HG03066 (cell line): Measurements from ENCODE around the gene RNF31.

Source experiments
- ATAC-seq: cut with Tn5 transposase; IDR thresholded peaks from one replicate; pipeline ENCODE4 v1.9.1; 2021; ENCODE audit warnings: low read depth; ENCODE audit not compliant: unreplicated experiment

Gene RNF31

DNA sequence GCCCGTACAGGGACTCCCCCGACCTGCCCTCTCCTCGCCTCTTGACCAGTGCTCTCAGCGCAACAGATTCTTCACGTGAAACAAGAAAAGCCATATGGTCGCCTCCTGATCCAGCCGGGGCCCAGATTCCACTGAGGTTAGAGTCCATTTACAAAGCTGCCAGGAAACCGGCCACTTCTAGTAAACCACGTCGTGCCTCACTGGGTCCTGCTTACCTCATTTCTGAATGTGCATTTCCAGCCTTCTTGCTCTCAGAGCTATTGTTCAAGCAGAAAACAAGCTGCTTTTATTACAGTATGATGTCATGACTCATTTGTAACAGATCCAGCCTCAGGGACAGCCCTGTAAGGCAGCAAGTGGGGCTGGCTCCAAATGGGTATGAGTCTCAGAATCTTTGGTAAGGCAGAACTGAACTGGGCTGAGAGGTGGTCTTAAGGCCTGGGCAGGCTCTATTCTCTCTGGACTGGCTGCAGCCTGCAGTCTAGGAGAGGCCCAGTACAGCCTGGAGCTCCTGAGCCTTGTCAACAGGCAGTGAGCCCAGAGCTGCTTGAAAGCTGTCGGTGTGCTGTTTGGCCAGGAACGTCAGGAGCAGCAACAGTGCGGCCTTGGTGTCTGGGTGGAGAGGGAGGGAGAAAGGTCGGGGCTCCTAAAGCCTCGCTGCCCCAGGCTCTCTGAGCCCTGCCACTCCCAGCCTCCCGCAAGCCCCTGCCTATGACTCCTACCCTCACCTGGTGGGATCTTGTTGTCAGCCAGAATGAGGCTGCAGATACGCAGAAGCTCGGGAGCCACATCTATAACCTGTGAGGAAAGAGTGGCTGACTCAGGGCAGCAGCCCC lies 32.9 kb downstream of the RNF31 start:
- ATAC-seq: no peak

DNA sequence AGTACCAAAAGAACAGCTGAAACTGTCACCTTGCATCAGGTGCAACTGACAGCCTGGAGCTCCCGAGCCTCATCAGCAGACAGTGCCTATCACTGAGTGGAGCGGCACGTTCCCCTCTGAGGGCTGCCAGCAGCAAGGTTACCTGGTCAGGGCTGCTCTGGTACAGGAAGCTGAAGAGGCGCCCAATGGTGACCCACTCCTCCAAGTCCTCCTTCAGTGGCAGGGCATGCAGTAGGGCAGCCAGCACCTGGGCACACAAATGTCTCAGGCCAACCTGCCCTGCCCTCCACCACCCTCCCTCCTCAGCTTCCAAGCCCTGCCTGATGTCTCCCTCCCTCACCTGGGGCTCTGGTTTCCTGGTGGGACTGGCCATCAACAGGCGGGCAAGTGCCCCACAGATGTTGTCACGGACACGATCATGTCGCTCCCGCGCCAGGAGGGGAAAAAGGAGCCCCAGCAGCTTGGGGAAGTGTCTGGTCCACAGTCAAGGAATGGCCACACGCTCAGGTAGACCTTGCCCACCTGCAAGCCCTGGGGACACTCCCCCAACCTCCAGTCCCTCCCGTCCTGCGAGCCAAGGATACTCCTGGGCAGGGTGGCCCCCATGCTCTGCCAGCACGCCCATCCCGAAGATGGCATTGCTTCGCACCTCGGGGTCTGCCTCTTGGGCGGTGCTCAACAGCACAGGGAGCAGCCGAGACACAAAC lies 34.2 kb downstream of the RNF31 start:
- ATAC-seq: no peak

DNA sequence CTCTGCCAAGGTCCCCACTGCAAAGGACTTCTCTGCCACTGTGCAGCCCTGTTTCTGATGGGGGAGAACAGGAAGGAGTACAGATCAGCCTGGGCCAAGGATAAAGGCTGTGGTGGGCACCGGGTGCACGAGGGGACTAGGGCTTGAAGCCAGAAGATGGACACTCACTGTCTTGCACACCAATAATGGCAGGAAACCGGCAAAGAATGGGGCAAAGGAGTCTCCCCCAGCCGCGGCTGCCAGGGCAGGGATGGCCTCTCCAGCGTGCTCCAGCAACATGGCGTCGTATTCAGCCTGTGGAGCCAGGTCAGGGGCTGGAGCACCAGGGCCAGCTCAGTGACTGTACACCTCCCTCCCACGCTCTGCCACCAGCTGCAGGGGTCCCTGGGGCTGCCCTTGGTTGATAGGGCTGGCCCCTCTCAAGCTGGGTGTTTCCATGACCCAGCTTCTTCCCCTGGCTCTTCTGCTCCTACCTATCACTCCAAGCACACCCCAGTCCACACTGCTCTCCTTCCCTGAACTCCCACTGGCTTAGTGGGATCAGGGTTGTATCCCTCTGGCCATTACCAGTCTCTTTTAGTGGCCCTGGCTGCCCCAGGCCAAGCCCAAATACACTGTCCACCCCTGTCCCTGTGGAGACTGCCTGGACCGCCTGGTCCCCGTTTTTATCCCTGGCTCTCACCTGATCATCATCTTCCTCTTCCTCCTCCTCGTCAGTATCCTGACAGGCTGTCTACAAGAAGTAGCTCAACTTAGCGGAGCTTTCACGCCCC lies 35.0 kb downstream of the RNF31 start:
- no peak for ATAC-seq

DNA sequence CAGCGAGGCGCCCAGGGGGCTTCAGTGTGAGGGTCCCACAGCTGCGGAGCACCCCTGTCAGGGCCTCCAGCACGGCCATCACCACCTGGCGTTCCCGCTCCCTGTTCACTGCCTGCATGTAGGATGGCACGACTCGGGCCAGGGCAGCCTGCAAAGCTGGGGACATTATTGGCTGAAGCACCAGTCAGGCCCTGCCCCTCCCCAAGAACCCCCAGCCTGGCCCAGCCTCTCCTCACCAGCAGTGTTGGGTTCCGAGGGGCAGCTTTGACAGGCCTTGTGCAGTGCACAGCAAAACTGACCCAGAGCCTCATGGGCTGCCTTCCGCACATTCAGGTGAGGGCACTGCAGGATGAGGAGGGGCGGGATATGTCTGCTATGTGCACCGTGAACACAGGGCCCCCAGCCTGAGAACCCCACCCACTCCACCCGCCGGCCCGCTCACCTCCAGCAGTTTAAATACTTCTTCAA lies 35.8 kb downstream of the RNF31 start:
- no peak for ATAC-seq

- ATAC-seq: no peak
Measured at GRCh38 chr14:24184104-24184970, 37.0 kb downstream of the RNF31 start.

GRCh38 chr14:24185026-24185425 lies 37.7 kb downstream of the RNF31 start:
- no peak for ATAC-seq

GRCh38 chr14:24185741-24186140 lies 38.4 kb downstream of the RNF31 start:
- ATAC-seq: no peak

GRCh38 chr14:24186831-24187538 lies 39.7 kb downstream of the RNF31 start:
- no peak for ATAC-seq

DNA sequence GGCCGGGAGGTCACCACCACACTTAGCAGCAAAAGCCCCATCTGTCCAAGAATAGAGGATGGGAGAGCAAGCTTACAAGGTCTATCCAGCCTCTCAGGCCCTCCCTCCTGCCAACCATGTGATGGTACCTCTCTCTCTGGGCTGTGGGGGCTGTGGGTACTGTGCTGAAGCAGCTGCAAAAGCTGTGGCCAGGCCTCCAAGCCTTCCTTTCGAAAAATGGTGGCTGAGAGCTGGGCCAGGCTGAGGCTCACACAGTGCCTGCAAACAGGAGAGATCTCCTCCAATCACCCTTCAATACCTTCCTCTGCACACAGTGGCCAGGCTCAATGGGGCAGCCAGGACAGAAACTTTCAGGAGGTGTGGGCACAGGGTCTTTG lies 40.2 kb downstream of the RNF31 start:
- ATAC-seq: no peak

- peak; percentile 94 for ATAC-seq
Measured at GRCh38 chr14:24188251-24189058, 41.2 kb downstream of the RNF31 start, which contains the start of gene IPO4. TSS of gene IPO4 (minus strand) at chr14:24188816. CDS start at chr14:24188787, 29 bp downstream.

DNA sequence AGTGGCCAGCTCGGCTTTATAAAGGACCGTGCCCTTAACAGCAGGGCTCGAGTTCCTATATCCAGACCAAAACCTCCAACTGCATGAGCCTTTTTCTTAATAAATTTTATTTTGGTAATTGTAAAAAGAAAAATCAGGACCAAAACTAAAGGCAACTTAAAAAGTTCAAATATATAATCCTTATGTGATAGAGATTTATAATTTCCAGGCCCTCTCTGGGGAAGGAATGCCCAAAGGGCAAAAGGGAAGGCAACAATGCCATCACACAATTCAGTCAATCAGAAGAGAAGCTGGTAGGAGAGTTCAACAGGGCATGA lies 41.7 kb downstream of the RNF31 start:
- ATAC-seq: no peak

DNA sequence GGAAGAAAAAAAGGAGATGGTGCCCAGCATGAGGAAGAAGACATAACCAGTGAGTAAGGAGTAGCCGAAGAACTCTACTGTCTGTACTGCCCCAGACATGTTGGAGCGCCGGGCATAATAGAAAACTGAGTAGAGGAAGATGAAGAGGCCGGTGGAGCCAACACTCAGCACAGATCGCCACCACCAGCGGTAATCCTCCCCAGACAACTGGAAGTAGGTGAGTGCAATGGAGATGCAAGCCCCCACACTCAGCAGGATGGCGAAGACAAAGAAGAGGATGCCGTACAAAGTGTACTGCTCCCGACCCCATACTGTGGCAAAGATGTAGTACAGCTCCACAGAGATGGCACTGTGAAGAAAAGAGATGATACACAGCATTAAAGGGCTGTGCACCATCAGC lies 42.2 kb downstream of the RNF31 start:
- ATAC-seq: no peak

GRCh38 chr14:24190416-24190815 lies 43.1 kb downstream of the RNF31 start:
- ATAC-seq: no peak

GRCh38 chr14:24192933-24193332 lies 45.6 kb downstream of the RNF31 start:
- ATAC-seq: no peak

DNA sequence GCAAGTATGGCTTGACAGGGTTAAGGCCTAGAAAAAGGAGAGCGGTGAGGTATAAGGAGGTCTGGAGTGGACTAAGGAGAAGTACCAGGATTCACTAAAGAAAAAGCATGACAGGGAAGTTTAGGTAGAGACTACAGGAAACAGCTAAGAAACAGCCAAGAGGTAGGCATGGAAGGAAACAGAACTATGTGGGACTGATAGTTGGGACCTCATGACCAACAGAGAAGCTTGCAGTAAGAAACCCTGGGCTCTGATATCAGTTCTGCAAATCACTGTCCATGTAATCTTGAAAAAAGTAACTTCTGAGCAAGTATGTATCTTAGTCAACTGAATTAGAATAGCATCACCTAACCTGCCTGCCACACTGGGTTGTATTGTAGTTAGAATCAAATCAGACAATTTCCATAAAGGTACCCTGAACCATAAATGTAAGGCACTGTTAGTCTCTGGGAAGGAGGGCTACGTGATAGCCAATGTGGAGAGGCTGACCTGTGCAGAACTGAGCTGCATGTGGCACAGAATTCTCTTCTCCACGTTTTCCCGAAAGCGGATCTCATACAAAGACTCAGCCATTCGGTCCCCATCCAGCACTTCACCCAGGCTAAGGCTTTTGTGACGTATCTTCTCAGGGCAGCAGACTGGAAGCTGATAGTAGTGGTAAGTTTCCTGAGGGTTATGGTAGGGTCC lies 47.0 kb downstream of the RNF31 start:
- ATAC-seq: no peak

- no peak for ATAC-seq
Measured at GRCh38 chr14:24194873-24195185, 47.5 kb downstream of the RNF31 start.

- peak; percentile 82 for ATAC-seq
Measured at GRCh38 chr14:24195186-24196070, 48.1 kb downstream of the RNF31 start, which contains the start of gene TM9SF1. TSS of gene TM9SF1 (minus strand) at chr14:24195441. CDS start at chr14:24195019, 422 bp downstream.
